CD8-positive, alpha-beta memory T cell (primary cell): ENCODE measurements around the gene EPHA8. TPM values are rescaled to one million over a fixed set of nuclear protein-coding genes. Genes with fewer than 3 reads are reported as not detected.
A peak's percentile ranks its signal among the peaks of the same experiment; 100 is the strongest.

ENCODE experiments used
- CTCF ChIA-PET: fragments of 350-600 bp; sonication (Branson Sonifier 250); formaldehyde crosslinking; loops from one replicate; lab custom pipeline; 2021; ENCODE audit warnings: antibody characterized with exemption; lab: Charles Lee
- POLR2A ChIA-PET: fragments of 350-600 bp; sonication (Branson Sonifier 250); formaldehyde crosslinking; loops from one replicate; lab custom pipeline; 2021; ENCODE audit warnings: antibody characterized with exemption; lab: Charles Lee
- DNase-seq, 5 donors: peaks; one replicate each; pipeline versions ENCODE4 v3.0.0 to v3.0.0-alpha.2; 2020 to 2022; ENCODE audit warnings: mixed read lengths in 1 of 5
- H3K27ac ChIP-seq: one replicate; pipeline ENCODE4 v1.7.0; 2013; ENCODE audit warnings: low read depth, mild to moderate bottlenecking, low read length, moderate library complexity
- H3K27me3 ChIP-seq: 2 replicates; pipeline ENCODE4 v1.7.0; 2013; ENCODE audit warnings: low read length, mild to moderate bottlenecking; ENCODE audit not compliant: insufficient read depth, poor library complexity, severe bottlenecking
- H3K36me3 ChIP-seq: 2 replicates; pipeline ENCODE4 v1.7.0; 2013; ENCODE audit warnings: mild to moderate bottlenecking, low read length, moderate library complexity; ENCODE audit not compliant: insufficient read depth
- H3K4me1 ChIP-seq: 2 replicates; pipeline ENCODE4 v1.7.0; 2013; ENCODE audit warnings: mild to moderate bottlenecking, low read length, moderate library complexity; ENCODE audit not compliant: insufficient read depth
- H3K4me3 ChIP-seq: 2 replicates; pipeline ENCODE4 v1.7.0; 2013; ENCODE audit warnings: mild to moderate bottlenecking, low read length
- H3K9me3 ChIP-seq: 2 replicates; pipeline ENCODE4 v1.7.0; 2013; ENCODE audit warnings: mild to moderate bottlenecking, low read length
- H3K27ac Mint-ChIP-seq, 8 donors: one replicate each; pipeline ENCODE4 v1.8.0; 2020 to 2021; ENCODE audit warnings: mixed read lengths in 8 of 8, mild to moderate bottlenecking in 6 of 8, inconsistent platforms in 3 of 8, moderate library complexity in 3 of 8
- H3K27me3 Mint-ChIP-seq, 2 donors: one replicate each; pipeline ENCODE4 v1.8.0; 2020 to 2021; ENCODE audit warnings: mixed read lengths in 2 of 2, mild to moderate bottlenecking in 1 of 2, moderate library complexity in 1 of 2
- H3K36me3 Mint-ChIP-seq, 3 donors: one replicate each; pipeline ENCODE4 v1.8.0; 2020 to 2021; ENCODE audit warnings: mixed read lengths in 3 of 3, inconsistent platforms in 1 of 3, mild to moderate bottlenecking in 1 of 3
- H3K4me1 Mint-ChIP-seq, 3 donors: one replicate each; pipeline ENCODE4 v1.8.0; 2020 to 2021; ENCODE audit warnings: mixed read lengths in 3 of 3, inconsistent platforms in 1 of 3, mild to moderate bottlenecking in 1 of 3
- H3K4me3 Mint-ChIP-seq, 7 donors: one replicate each; pipeline ENCODE4 v1.8.0; 2020 to 2021; ENCODE audit warnings: mixed read lengths in 7 of 7, mild to moderate bottlenecking in 6 of 7, moderate library complexity in 4 of 7, inconsistent platforms in 2 of 7
- H3K9me3 Mint-ChIP-seq, 5 donors: one replicate each; pipeline ENCODE4 v1.8.0; 2020 to 2022; ENCODE audit warnings: mixed read lengths in 5 of 5, mild to moderate bottlenecking in 3 of 5, moderate library complexity in 2 of 5, inconsistent platforms in 1 of 5
- polyA plus RNA-seq: library from polyadenylated mRNA; unstranded; fragments of 300-500 nt; fragmentation: Illumina TruSeq; gene quantifications from one replicate; pipeline ENCODE4 v1.2.3, GENCODE V29; 2021
- total RNA-seq, 2 experiments: library from RNA; stranded (reverse); gene quantifications; one replicate each; pipeline ENCODE4 v1.2.3, GENCODE V29; 2021

EPHA8 gene
- total and polyA plus RNA-seq, 3 experiments from 2014 or later: not detected

- ChIA-PET POLR2A (no interaction called here), CTCF (no interaction called here)
- no peak overlapping the region for H3K4me3 Mint-ChIP-seq
- peaks cover 3 to 76% (median 20%) of the 10 kb centered on the region in 3 donors for H3K36me3 Mint-ChIP-seq
- H3K4me1 Mint-ChIP-seq: peaks cover 0 to 2% (median 0%) of the 10 kb centered on the region in 3 donors
- no peak overlapping the region for H3K27ac Mint-ChIP-seq
- no peaks in the 10 kb centered on the region for H3K9me3 Mint-ChIP-seq
- no peaks in the 10 kb centered on the region for H3K27me3 Mint-ChIP-seq
- Histone ChIP-seq H3K27me3 (no peaks in the 10 kb centered on the region), H3K4me3 (no peak overlapping the region), H3K27ac (no peak overlapping the region), H3K9me3 (no peaks in the 10 kb centered on the region), H3K4me1 (no peaks in the 10 kb centered on the region), H3K36me3 (peaks cover 13% of the 10 kb centered on the region)
- DNase-seq: no peak
Measured at GRCh38 chr1:22530715-22531114, 32.6 kb upstream of the EPHA8 start.

GRCh38 chr1:22531251-22531650 lies 32.0 kb upstream of the EPHA8 start:
- Mint-ChIP-seq H3K27ac (peak overlapping the region in 2 of 8 donors; percentile 13 to 63), H3K36me3 (peaks cover 3 to 73% (median 20%) of the 10 kb centered on the region in 3 donors), H3K9me3 (no peaks in the 10 kb centered on the region), H3K4me1 (peaks cover 0 to 2% (median 0%) of the 10 kb centered on the region in 3 donors), H3K4me3 (no peak overlapping the region), H3K27me3 (no peaks in the 10 kb centered on the region)
- peaks cover 13% of the 10 kb centered on the region for H3K36me3 ChIP-seq
- POLR2A ChIA-PET: no interaction called here
- CTCF ChIA-PET: no interaction called here
- no peaks in the 10 kb centered on the region for H3K4me1 ChIP-seq
- no peak overlapping the region for H3K27ac ChIP-seq
- no peaks in the 10 kb centered on the region for H3K9me3 ChIP-seq
- no peaks in the 10 kb centered on the region for H3K27me3 ChIP-seq
- no peak for DNase-seq
- no peak overlapping the region for H3K4me3 ChIP-seq

- Mint-ChIP-seq H3K4me3 (no peak overlapping the region), H3K27ac (no peak overlapping the region), H3K36me3 (peaks cover 6 to 55% (median 14%) of the 10 kb centered on the region in 3 donors), H3K27me3 (peaks cover 0 to 2% of the 10 kb centered on the region in 2 donors), H3K4me1 (peaks cover 4 to 7% (median 6%) of the 10 kb centered on the region in 3 donors), H3K9me3 (no peaks in the 10 kb centered on the region)
- CTCF ChIA-PET: no interaction called here
- Histone ChIP-seq H3K4me1 (no peaks in the 10 kb centered on the region), H3K36me3 (no peaks in the 10 kb centered on the region), H3K9me3 (no peaks in the 10 kb centered on the region), H3K4me3 (no peak overlapping the region), H3K27ac (no peak overlapping the region), H3K27me3 (no peaks in the 10 kb centered on the region)
- POLR2A ChIA-PET: no interaction called here
- DNase-seq: no peak
Measured at GRCh38 chr1:22533244-22533895, 29.9 kb upstream of the EPHA8 start.

GRCh38 chr1:22534951-22535350 lies 28.3 kb upstream of the EPHA8 start:
- H3K27ac ChIP-seq: no peak overlapping the region
- no peak overlapping the region for H3K4me3 ChIP-seq
- Mint-ChIP-seq H3K27ac (peak overlapping the region in 2 of 8 donors; percentile 31 to 96), H3K4me1 (peaks cover 13 to 19% (median 16%) of the 10 kb centered on the region in 3 donors), H3K27me3 (peaks cover 0 to 2% of the 10 kb centered on the region in 2 donors), H3K9me3 (no peaks in the 10 kb centered on the region), H3K36me3 (peaks cover 6 to 40% (median 14%) of the 10 kb centered on the region in 3 donors), H3K4me3 (no peak overlapping the region)
- H3K27me3 ChIP-seq: no peaks in the 10 kb centered on the region
- no peak for DNase-seq
- POLR2A ChIA-PET: no interaction called here
- no peaks in the 10 kb centered on the region for H3K36me3 ChIP-seq
- no peaks in the 10 kb centered on the region for H3K4me1 ChIP-seq
- H3K9me3 ChIP-seq: no peaks in the 10 kb centered on the region
- CTCF ChIA-PET: no interaction called here

GRCh38 chr1:22535399-22535798 lies 27.9 kb upstream of the EPHA8 start:
- Histone ChIP-seq H3K36me3 (no peaks in the 10 kb centered on the region), H3K27ac (no peak overlapping the region), H3K4me1 (no peaks in the 10 kb centered on the region), H3K4me3 (no peak overlapping the region), H3K9me3 (no peaks in the 10 kb centered on the region), H3K27me3 (no peaks in the 10 kb centered on the region)
- ChIA-PET CTCF (no interaction called here), POLR2A (no interaction called here)
- Mint-ChIP-seq H3K27me3 (peaks cover 0 to 2% of the 10 kb centered on the region in 2 donors), H3K9me3 (no peaks in the 10 kb centered on the region), H3K4me1 (peaks cover 13 to 19% (median 16%) of the 10 kb centered on the region in 3 donors), H3K36me3 (peaks cover 6 to 35% (median 14%) of the 10 kb centered on the region in 3 donors), H3K4me3 (no peak overlapping the region), H3K27ac (no peak overlapping the region)
- no peak for DNase-seq

- no peak overlapping the region for H3K27ac Mint-ChIP-seq
- POLR2A ChIA-PET: no interaction called here
Measured at GRCh38 chr1:22536506-22536905, 26.8 kb upstream of the EPHA8 start.

GRCh38 chr1:22537441-22538139 lies 25.7 kb upstream of the EPHA8 start:
- Mint-ChIP-seq H3K36me3 (peaks cover 6 to 21% (median 10%) of the 10 kb centered on the region in 3 donors), H3K27ac (no peak overlapping the region), H3K27me3 (peaks cover 0 to 2% of the 10 kb centered on the region in 2 donors), H3K4me1 (peaks cover 13 to 19% (median 16%) of the 10 kb centered on the region in 3 donors), H3K4me3 (no peak overlapping the region), H3K9me3 (no peaks in the 10 kb centered on the region)
- H3K27me3 ChIP-seq: no peaks in the 10 kb centered on the region
- H3K4me1 ChIP-seq: no peaks in the 10 kb centered on the region
- DNase-seq: no peak
- no peaks in the 10 kb centered on the region for H3K9me3 ChIP-seq
- H3K27ac ChIP-seq: no peak overlapping the region
- no peak overlapping the region for H3K4me3 ChIP-seq
- CTCF ChIA-PET: no interaction called here
- no peaks in the 10 kb centered on the region for H3K36me3 ChIP-seq
- POLR2A ChIA-PET: no interaction called here

More at GRCh38 chr1:22536506-22536905, 26.8 kb upstream of the EPHA8 start:
- Mint-ChIP-seq H3K27me3 (peaks cover 0 to 2% of the 10 kb centered on the region in 2 donors), H3K4me1 (peaks cover 13 to 19% (median 16%) of the 10 kb centered on the region in 3 donors), H3K9me3 (no peaks in the 10 kb centered on the region), H3K36me3 (peaks cover 6 to 31% (median 14%) of the 10 kb centered on the region in 3 donors), H3K4me3 (no peak overlapping the region)
- no peak for DNase-seq
- Histone ChIP-seq H3K9me3 (no peaks in the 10 kb centered on the region), H3K27ac (no peak overlapping the region), H3K36me3 (no peaks in the 10 kb centered on the region), H3K4me1 (no peaks in the 10 kb centered on the region), H3K27me3 (no peaks in the 10 kb centered on the region), H3K4me3 (no peak overlapping the region)
- CTCF ChIA-PET: no interaction called here

- Histone ChIP-seq H3K36me3 (no peaks in the 10 kb centered on the region), H3K27ac (no peak overlapping the region), H3K4me1 (no peaks in the 10 kb centered on the region), H3K4me3 (no peak overlapping the region), H3K27me3 (no peaks in the 10 kb centered on the region), H3K9me3 (no peaks in the 10 kb centered on the region)
- POLR2A ChIA-PET: no interaction called here
- no peaks in the 10 kb centered on the region for H3K9me3 Mint-ChIP-seq
- CTCF ChIA-PET: no interaction called here
- peak overlapping the region in 1 of 8 donors; percentile 13 for H3K27ac Mint-ChIP-seq
- H3K27me3 Mint-ChIP-seq: peaks cover 0 to 4% of the 10 kb centered on the region in 2 donors
- peaks cover 13 to 19% (median 16%) of the 10 kb centered on the region in 3 donors for H3K4me1 Mint-ChIP-seq
- H3K36me3 Mint-ChIP-seq: peaks cover 6 to 11% (median 6%) of the 10 kb centered on the region in 3 donors
- H3K4me3 Mint-ChIP-seq: peak overlapping the region in 1 of 7 donors; percentile 9
- DNase-seq: no peak
Measured at GRCh38 chr1:22539510-22540118, 23.7 kb upstream of the EPHA8 start.
